GM21381 (cell line): ENCODE results near the gene HSPA12A.

ENCODE experiments used
- ATAC-seq: cut with Tn5 transposase; IDR thresholded peaks from one replicate; pipeline ENCODE4 v1.9.1; 2021; ENCODE audit warnings: mild to moderate bottlenecking, moderate library complexity; ENCODE audit not compliant: unreplicated experiment

HSPA12A gene

GRCh38 chr10:116633216-116633600, 109.2 kb downstream of the HSPA12A start:
- no peak for ATAC-seq

GRCh38 chr10:116632596-116633215, 109.7 kb downstream of the HSPA12A start:
- no peak for ATAC-seq

DNA sequence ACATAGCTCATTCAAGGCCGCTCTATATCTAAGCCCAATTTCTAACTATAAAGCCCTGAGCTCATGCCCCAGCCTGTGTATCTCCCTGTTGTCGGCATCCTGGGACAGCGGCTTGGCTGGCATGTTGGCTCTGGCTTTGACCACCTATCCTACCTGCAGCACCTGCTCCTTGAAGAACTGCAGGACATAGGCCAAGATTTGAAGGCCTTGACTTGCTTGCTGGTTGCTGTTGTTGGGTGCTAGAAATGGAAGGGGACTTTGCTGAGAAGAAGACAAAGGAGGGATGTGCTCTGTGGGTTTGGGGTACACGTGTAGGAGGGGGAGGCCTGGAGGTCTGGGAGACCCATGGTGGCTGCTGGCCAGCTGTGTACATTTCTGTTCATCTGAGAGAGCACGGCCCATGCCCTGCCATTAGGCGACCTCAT, 110.5 kb downstream of the HSPA12A start:
- no peak for ATAC-seq

DNA sequence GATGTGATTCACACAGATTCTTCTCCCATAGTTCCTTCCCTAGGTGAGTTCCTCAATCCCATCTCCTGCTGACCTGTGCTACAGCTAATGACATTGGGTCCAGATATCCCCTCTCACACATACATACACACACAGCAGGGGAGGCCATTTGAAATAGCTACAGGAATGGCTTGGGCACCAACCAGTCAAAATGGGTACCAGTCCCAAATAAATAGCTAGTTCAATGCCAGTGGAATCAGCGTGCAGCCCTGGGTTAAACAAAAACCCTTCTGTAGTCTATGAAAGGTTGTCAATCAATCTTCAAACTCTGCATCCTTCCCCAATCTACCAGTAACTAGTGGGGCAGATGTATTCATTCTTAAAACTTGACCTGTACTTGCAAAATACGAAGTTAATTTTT, 112.3 kb downstream of the HSPA12A start:
- no peak for ATAC-seq

DNA sequence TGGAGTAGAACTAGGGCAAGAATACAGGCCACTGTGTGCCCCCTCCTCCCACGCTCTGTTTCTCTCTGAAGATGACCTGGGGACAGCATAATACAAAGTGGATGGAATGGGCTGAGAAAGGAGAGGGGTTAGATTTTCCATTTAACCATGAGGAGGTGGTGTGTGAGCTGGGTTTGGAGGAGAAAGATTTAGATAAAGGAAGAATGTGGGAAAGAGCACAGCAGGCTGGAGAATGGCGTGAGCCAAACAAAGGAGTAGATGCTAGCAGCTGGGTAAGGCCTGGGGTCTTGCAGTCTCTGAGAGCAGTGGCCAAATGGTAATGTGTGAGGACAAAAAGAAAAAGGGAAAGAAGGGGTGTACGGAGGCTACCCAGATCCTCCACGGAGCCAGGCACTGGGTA, 113.0 kb downstream of the HSPA12A start:
- ATAC-seq, result no peak

- ATAC-seq, result no peak
Observed at GRCh38 chr10:116627386-116627933, 114.9 kb downstream of the HSPA12A start.

DNA sequence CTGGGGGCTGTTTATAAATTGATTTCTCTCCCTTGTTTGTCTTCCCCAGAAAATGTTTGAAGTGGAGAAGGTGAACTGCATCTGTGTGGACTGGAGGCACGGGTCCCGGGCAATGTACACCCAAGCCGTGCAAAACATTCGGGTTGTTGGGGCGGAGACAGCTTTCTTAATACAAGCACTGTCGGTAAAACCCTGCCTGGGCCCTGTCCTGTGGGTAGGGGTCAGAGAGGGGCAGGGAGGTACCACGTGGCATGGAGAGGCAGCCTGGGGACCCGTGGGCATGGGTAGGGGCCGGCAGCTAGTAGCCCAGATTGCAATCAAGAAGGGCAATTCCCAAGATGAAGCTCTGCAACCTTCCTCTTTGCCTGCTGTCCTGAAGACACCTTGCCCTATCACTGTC, 115.6 kb downstream of the HSPA12A start:
- ATAC-seq, result no peak

DNA sequence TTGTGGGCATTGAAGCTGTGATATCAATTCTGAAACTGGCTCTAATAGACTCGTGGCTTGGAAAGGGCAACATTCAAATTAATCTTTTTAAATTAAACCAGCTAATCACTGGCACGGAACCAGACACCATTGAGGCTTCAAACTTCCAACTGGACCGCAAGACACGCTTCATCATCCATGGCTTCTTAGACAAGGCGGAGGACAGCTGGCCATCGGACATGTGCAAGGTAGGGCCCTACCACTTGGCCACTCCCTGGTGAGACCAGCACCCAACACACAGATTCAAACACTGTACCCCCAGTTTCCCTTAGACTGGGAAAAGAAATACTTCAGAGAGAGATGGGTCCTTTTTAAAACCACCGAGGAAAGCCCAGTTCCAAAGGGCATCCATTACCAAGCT, 116.5 kb downstream of the HSPA12A start:
- no peak for ATAC-seq

- no peak for ATAC-seq
Observed at GRCh38 chr10:116621934-116622655, 120.3 kb downstream of the HSPA12A start.

DNA sequence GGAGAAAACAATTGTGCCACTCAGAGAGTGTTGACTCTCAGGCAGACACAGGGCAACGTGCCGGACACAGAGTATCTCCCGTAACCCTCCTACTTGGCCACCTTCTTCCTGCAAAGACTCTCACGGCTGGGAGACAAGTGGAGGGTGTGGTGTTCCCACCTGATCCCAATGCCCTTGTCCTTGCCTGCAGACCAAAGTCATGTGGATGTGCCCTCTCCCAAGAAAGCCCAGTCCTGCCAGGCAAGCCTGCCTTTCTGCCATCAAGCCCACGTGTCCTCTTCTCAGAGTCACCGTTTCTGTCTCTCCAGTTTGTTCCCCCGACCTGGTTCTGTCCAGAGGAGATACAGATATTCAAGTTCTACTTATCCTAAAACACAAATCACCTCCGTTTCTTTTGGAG, 120.9 kb downstream of the HSPA12A start:
- no peak for ATAC-seq
